GM19397 (cell line): ENCODE results near the gene TMPRSS11A.

Experiments used
- ATAC-seq: cut with Tn5 transposase; IDR thresholded peaks from one replicate; pipeline ENCODE4 v1.9.1; 2021; ENCODE audit warnings: mild to moderate bottlenecking, moderate library complexity; ENCODE audit not compliant: unreplicated experiment

TMPRSS11A gene

DNA sequence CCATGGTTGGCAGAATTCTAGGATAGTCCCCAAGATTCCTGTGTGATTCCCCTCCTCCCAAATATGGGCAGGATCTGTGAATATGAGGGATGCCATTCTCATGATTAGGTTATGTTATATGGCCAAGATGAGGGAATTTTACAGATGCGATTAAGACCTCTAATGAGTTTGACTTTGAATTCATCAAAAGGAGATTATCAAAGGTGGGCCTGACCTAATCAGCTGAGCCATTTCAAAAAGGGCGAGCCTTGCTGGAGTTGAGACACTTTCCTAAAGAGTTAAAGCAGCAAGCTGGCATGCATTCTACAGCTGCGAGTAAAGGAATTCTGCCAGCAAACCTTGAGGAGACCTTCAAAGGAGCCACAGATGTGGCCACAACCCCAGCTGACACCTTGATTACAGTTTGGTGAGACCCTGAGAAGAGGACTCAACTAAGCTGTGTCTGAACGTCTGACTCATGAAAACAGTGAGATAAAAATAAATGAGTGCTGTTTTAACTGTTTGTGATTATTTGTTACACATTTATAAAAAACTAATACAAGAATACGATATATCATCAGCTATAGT, 47.8 kb downstream of the TMPRSS11A start:
- ATAC-seq: no peak

DNA sequence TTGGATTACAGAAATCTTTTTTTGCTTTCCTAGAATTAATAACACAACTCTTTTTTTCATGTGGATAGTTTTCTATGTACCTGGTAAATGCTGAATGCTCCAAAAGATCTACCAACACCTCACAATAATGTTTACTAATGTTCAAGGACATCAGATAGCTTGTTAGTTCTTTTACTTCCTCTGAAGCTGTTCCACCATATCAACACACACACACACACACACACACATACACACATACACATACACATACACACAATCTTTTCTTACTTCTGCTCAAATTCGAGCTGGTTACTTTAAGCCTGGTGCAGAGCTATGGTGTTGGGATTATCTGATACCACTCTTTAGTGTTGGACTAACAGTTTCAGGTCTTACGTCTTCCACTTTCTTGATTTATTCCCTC, 51.2 kb downstream of the TMPRSS11A start:
- no peak for ATAC-seq

DNA sequence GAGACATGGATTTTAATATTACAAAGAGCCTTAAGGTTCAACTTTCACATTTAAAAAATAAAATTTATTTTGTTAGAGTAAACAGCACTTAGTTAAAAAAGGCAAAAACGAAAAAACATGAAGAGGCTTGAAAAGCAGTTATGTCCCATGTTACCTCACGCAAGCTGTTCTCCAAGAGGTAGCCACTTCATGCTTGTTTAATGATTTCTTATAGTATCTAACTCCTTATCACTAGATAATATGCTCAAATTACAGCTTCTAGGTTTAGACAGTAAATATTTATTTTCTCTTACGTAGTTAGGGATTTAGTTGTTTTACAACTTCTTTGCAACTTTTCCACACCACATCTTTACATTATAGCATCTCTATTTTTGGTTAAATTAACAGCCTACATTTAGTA, 51.7 kb downstream of the TMPRSS11A start:
- no peak for ATAC-seq

DNA sequence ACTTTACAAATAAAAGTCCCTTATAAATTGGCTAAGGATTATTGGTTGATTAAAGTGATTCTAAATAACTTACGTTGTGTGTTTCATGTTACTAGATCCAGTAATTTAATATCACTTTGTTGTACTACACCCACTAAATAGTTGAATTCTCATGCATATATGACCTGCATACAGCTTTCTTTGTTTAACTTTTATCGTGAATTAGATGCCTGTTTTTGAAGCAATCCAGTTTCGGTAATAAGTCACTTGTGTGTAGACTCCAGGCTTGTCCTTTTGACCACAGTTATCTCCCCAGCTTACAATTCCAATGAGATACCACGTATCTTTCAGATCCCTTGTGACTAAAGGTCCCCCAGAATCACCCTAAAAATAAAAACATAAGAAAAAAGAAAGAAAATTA, 52.2 kb downstream of the TMPRSS11A start:
- ATAC-seq: no peak

DNA sequence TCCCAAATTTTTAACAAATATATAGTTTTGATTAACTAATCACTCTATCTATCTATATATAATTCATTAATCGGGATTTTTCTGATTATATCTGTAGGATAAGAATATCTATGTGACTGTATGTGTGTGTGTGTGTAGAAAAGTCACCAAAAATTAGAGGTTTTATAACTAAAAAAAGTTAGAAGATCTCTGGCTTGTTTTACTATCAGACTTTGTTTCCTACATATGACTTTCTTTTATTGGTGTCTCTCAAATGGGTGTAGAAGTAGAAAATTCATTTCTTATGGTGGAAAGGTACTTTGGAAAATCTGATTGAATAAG, 52.7 kb downstream of the TMPRSS11A start:
- ATAC-seq: no peak

DNA sequence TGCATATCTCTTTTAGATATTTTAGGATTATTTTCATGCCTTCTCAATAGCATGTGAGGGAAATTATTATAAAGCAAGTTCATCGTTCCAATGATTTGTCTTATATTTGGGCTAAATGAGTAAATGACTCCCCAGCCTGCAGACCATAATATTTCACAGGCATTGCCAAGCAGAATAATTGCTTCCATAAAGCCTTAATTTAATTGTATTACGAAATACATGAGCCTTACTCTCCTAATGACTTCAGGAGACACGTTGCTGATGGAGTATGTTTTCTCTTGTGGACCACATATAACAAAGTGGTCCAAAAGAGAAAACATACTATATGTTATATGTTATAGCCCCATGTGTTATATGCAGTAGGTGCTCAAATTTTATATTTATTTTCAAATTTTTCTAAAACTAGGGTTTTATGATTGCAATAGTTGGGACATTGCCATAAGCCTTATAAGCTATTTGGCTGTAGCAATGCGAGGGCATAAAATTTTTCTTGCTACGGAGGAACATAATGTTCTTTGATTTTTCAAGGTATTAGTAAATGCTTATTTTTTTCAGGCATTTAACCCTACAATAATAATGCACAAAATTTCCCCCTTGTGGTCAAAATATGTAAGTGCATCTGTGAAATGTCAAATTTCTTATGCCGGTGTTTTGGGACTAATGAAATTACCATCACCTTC, 53.2 kb downstream of the TMPRSS11A start:
- no peak for ATAC-seq

DNA sequence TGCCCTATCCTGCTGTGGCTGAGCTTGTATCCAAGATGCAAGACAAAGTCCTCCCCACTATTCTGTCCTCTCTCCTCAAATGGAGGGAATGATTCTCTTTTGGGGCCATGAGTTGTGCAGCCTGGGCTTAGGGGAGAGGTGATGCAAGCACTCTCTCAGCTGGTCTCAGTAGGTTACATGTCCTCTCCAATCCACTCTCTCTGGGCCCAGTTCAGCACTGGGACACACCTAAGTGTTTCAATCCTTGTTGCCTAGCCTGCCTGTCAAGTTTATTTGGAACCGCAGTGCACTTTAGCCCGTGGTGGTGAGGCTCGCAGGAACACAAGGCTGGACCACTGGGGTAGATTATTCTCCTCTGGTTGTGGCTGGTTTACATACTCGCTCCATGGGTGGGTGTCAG, 55.6 kb downstream of the TMPRSS11A start:
- no peak for ATAC-seq

DNA sequence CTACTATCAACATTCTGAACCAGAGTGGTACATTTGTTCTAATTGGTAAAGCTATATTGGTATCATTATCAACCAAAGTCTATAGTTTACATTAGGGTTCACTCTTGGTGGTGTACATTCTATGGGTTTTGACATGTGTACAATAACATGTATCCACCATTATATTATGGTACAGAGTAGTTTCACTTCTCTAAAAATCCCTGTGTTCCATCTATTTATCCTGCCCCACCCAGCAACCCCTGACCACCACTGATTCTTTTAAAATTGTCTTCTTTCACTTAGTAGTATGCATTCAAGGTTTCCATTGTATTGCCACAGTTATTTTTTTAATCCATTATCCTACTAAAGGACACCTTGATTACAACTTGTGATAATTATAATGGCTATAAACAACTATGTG, 64.2 kb downstream of the TMPRSS11A start:
- ATAC-seq: no peak

DNA sequence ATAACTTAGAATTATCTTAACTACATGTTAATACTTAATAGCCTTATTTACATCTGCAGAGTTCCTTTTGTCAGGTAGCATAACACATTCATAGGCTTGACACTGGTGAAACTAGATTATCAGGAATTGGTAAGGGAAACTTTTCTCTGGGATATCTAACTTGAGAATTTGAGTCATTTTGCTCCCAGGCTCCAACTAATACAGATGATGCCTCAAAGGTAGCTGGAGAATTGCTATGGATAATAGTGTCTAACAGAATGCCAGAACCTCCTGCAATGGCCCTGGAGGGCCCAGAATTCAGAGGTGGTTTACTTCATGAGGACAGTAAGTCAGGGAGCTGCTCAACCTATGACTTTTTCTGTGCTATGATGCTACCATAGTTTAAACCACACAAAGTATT, 65.6 kb downstream of the TMPRSS11A start:
- ATAC-seq: no peak

DNA sequence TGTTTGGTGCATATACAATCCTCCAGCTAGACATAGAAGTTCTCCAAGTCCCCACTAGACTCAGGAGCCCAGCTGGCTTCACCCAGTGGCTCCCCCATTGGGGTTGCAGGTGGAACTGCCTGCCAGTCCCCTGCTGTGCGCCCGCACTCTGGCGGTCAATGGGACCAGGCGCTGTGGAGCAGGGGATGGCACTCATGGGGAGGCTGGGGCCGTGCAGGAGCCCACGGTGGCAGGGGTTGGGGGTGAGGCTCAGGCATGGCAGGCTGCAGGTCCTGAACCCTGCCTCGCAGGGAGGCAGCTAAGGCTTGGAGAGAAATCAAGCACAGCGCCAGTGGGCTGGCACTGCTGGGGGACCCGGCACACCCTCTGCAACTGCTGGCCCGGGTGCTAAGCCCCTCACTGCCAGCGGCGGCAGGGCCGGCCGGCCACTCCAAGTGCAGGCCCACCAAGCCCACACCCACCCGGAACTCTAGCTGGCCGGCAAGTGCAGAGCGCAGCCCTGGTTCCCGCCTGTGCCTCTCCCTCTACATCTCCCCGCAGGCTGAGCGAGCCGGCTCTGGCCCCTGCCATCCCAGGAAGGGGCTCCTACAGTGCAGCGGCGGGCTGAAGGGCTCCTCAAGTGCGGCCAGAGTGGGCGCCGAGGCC, 66.8 kb downstream of the TMPRSS11A start:
- ATAC-seq: no peak

DNA sequence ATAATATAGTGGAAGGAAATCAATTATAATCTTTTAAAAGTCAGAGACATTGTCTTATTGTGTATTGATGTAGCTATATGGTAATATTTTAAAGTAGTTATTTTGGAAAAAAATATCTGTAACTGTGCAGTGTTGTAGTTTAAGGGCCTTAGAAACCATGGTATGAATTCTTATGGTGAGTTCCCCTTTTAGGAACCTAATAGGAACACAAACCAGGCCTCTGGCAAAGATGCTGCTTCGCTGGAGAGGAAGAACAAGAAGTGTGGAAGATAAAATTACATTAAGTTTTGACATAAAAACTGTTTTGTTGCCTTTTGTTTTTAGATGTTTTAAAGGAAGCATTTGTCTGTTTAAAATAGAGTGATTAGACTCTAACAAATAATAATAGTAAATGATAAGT, 68.6 kb downstream of the TMPRSS11A start:
- no peak for ATAC-seq

DNA sequence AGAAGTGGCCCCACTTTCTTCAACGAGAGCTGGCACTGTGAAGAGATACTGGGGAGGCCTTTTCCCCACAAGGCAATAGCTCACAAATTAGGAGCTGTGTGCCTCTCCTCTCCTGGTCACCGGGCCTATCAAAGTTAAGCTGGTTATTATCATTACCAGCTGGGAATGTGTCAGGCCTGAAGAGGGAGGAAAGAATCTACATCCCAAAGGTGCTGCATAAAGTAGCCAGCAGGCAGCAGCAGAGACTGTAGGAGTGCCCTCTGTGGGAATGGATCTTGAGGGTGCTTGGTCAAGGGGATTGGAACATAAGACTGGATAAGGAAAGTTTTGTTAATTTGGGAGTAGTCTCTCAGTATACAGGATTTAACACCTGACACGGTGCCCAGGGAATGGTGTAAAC, 70.4 kb downstream of the TMPRSS11A start:
- no peak for ATAC-seq

DNA sequence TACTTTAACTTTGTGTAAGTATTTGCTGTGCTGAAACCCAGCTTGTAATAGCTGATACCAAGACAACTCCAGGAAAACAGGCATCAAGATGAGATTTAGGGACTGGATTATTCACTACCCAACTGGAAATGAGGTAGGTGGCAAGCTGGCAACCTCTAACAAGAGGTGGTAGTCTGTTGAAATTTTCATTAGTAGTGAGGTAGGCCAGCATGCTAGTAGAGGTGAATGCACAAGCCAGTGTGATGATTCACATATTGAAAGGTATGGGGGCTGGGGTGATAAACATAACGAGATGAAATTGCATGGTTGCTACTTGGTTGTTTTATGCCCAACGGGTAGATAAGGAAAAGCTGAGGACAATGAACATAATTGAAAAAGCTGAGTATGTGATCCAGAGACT, 71.0 kb downstream of the TMPRSS11A start:
- no peak for ATAC-seq

DNA sequence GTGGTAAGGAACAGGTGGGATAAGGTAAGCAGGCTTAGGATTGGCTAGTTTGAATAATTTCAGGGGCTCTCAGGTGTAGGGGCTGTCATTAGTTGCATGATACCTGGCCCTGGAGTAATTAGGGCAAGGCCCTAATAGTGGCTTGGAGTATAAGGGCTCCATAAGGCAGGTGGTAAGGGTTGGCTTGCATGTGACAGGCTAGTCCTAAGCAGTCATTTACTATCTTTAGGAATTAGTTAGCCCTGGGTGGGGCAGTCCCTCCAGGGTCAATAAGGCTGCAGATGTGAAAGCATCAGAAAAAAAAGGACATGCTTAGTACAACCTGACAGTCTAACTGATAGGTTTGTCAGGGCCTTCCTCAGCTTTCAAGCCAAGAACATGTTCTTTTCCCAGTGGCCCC, 71.6 kb downstream of the TMPRSS11A start:
- ATAC-seq: no peak

DNA sequence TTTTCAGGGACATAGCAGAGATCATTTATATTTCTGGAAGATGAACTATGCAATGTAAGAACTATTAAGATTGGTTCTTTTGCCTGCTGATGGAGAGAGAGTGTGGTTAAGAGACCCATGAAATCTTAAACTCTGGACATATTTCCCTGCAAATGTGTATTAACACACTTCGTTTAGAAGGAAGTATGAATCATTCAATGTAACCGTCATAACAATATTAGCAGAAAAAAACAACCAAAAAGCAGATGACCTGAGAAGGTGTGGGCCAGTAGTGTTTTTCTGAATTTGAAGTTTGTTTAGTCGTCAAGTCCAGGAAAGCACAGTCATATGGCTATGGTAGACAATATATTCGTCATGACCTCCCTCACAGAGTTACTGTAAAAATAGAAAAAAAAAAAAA, 77.0 kb downstream of the TMPRSS11A start:
- ATAC-seq: no peak

DNA sequence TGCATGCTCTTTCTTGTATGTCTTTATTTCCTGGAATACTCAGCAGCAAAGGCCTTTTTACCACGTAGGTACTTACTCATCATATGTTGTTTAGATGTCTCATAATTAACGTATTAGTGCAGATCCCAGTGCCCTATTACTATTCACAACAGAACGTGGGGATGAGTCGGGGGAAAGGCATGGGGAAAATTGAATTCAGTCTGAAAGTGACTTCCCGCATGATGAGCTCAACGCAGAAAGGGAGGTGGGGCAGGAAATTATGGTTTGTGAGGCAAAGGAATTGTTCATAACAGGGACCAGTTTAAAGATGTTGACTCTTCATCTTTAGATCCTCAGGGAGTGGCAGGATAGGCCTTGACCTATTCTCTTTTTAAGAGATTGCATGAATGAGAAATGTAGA, 77.5 kb downstream of the TMPRSS11A start:
- ATAC-seq: no peak

DNA sequence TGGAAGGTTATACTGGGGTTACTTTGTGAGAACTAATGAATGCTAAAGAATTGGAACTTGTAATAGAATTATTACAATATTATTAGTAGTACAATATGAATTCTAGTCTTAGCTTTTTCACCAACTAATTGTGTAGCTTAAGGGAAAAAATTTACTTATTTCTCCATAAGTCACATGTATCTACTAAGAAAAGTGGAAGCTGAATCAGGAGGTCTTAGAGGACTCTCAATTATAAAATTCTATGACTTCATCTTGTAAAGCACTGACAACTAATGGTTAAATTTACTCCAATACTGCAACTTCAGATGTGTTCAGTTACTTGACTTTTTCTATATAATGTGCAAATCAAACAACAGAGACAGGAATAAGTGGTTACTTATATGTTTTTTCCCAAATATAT, 78.6 kb downstream of the TMPRSS11A start:
- no peak for ATAC-seq

DNA sequence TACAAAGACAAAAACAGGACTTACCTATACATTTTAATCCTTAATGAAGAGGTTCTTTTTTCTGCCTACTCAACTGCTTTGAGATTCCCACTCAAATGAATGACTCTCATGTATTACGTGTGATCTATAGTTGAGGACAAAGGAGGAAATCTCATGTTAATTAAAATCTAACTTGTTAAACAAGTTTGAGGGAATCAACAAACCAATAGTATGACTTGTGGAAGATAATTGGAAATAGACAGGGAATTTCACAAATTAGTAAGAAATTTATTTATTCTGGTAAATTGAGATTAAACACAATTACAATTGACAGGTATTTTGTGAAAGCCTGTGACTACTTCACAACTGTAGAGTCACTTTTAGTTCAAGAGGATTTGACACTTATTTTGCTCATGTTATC, 79.4 kb downstream of the TMPRSS11A start, which contains the start of gene TMPRSS11D:
TMPRSS11D (minus strand) TSS at position 101 of the 400 bp plus-strand sequence; CDS start at position 32, 69 bp downstream.
- no peak for ATAC-seq

DNA sequence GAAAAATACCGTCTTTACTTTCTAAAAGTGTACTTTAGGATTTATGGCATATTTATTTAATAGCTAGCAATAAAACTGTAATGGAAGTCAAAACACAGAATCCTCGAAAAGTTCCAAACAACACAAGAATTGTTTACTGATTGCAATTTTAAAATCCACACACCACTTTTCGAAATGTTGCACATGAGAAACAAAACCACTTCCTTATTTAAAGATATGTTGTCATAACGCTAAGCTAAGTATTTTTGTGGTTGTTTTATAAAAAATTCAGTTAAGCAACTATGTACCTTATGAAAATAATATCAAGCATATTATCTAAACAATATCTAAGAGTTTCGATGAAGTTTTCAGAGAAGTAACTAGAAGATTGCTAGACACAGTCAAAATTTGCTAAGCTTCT, 79.8 kb downstream of the TMPRSS11A start:
- no peak for ATAC-seq

DNA sequence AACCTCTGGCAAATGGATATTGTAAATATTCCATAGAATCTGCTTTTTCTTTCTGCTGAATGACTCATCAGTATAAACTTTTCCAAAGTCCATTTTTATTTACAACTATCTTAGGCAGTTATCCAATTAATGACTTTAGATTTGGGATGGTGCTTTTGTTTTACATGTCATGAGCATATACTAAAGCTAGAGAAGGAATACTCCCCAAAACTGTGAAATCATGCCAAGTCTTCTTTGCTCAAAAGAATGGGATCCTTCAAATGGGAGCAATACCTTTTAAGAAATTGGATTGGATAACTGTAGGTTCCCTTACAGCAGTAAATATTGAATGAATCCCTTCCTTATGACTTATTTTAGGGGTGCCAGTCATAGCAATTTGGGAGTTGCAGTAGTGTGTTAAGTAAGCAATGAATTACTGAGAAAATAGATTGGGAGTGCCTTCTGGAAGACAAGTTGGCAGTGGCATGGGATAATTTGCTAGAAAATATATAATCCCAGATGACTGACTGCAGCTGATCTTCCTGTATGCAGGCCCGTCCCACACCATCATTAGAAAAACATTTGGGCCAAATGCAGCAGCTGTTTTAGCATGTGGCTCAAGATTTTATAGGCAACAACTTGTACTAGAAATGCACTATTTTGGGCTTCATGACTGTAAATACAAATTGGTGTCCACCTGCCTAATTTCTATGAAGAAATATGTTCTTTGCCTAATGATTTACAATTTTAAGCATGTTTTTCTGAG, 82.3 kb downstream of the TMPRSS11A start:
- ATAC-seq: no peak

DNA sequence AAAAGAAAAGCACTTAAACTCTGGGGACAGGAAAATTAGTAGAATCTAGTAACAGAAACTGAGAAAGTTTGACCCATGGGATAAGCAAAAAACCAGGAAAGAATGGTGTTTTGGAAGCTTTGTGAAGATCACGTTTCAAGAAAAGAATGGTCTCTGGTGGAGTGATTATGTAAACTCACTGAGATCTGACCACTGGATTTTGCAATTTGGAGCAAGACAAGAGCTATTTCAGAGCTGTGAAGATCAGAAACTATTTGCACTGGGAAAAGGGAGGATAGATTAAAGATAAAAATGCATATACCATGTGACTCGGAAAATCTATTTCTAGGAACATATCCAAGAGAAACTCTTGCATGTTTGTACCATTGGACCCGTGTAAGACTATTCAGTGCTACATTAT, 83.8 kb downstream of the TMPRSS11A start:
- no peak for ATAC-seq

DNA sequence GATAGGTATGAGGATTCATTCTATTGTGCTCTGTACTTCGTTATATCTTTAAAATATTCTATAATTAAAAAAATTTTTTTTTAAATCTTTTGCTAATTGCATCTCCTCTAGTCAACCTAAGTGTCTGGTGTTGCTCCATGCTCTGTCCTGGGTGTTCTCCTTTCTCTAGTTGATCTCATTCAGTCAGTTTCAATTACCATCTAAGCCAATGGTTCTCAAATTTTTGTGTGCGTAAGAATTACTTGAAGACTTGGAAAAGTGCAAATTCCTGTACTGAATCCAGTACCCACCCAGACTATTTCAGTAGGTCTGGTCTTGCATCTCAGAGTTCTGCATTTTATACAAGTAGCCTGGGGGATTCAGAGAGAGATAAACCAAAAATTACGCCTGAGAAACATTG, 86.2 kb downstream of the TMPRSS11A start:
- ATAC-seq: no peak
